HG02981 (cell line): ENCODE results near the gene MRPS12.

Experiments
- ATAC-seq: cut with Tn5 transposase; IDR thresholded peaks from one replicate; pipeline ENCODE4 v1.9.1; 2021; ENCODE audit warnings: mild to moderate bottlenecking, moderate library complexity; ENCODE audit not compliant: unreplicated experiment

MRPS12 gene

DNA sequence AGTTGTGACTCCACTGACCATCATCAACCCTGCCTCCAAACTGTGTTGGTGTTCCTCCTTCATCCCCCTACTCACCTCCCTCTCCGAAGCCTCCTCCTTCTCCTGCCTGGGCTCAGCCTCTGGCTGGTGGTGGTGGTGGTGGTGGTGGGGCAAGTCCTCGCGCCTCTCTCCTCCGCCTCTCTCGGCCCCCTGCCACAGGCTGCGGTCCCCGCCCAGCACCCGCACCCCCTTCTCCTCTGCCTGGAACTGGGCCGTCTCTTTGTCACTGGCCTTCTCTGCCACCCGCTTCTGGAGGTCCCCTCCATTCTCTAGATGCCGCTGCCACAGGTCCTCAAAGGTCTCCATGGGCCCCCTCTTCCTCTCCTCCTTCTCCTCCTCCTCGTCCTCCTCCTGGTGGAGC lies 20.3 kb upstream of the MRPS12 start:
- no peak for ATAC-seq

- ATAC-seq: no peak
These were observed 19.2 kb upstream of the MRPS12 start for GRCh38 chr19:38911388-38912001.

- ATAC-seq: no peak
These were observed 17.9 kb upstream of the MRPS12 start for GRCh38 chr19:38912600-38913514.

- ATAC-seq: no peak
These were observed 16.8 kb upstream of the MRPS12 start for GRCh38 chr19:38913958-38914357.

GRCh38 chr19:38915329-38916321 lies 15.1 kb upstream of the MRPS12 start:
- ATAC-seq: no peak

DNA sequence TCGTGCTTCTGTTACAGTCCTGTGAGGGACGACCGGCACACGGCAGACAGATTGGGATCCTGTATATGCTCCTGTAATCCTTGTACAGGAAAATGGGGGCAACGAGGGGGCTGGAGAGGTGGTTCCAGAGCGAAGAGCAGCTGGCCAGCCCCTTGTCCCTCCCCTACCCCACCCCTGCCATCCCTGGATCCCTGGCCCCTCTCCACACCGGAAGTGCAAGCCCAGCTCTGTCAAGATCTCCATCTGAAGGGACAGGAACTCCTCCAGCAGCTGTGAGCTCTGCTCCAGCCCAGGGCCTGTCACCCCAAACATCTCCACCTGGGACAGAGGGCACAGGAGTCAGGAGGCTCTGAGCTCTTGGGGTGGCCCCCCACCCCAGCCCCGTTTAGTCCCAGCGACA lies 13.2 kb upstream of the MRPS12 start:
- ATAC-seq: no peak

- ATAC-seq: no peak
These were observed 12.7 kb upstream of the MRPS12 start for GRCh38 chr19:38917921-38918491.

DNA sequence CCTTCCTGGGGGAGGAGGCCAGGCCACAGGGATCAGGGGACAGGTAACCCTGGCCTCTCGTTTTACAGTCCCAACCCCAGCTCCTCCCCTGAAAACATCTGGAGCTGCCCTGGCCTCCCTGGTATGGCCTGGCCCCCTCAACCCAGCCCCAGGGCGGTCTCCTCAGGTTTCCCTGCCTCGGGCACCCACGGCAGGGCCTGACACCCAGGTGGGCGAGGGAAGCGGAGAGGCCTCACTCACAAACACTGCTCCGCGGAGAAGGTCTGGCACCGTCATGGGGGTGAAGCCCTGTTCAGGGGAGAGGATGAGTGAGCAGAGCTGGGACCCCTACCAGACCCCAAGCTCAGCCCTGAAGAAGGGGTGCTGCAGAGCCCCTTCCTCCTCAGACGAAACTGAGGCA lies 12.2 kb upstream of the MRPS12 start:
- no peak for ATAC-seq

GRCh38 chr19:38919837-38920601 lies 10.7 kb upstream of the MRPS12 start:
- no peak for ATAC-seq

DNA sequence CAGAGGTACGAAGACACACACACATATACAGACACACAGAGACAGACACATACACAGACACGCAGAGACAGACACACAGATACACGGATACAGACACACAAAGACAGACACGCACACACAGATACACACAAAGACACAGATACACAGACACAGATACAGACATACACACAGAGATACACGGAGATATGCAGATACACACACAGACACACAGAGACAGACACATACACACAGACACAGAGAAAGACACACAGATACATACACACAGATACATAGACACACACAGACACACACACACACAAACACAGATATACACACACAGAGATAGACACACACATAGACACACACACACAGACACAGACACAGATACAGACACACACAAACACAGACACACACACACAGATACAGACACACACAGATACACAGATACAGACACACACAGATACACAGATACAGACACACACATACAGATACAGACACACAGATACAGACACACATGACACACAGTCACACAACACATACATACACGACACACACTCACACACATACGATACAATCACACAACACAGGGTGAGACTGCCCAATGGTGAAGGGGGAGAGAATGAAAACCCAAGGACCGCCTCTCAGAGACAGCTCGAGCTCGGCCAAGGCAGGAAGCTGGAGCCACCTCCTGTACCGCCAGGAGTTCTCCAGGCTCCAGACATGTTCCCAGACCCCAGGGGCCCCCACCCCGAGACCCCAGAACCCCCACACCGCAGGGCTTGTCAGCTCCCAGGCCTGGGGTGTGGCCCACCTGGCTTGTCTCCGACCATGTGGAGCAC lies 9.9 kb upstream of the MRPS12 start:
- ATAC-seq: no peak

DNA sequence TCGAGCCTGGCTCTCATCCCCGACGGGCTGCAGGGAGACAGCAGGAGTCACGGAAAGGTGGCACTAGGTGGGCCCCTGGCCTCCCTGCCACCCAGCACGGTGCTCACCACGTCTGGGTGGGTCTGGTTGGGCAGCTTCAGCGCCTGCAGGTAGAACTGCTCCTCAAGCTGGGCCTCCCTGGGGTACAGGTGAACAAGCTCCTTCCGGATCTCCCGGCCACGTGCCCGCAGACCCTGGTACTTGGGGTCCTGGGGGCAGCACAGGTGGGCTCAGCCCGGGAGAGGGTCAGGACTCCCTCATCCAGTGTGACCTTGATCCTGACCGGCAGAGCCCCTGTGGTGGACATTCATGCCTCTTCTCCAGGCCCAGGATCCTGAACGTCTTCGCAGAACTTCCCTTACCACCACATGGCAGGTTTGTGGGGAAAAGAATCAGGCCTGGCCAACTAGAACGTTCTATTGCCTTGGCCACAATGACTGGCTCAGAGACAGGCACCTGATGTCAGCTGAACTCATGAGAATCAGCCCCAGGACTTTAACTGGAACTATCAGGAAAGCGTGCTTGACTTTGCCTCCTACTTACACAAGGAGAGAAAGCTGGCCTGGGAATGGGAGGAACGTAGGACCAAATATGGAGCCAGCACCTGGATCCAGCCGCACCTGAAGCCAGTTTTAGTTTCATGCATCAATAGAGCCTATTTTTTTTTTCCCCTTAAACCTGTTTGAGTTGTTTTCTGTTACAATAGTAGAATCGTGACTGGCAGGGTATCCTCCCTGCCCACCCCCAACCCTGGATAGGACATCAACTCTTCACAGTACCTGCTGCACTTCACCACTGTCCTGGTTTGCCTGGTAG lies 9.1 kb upstream of the MRPS12 start:
- ATAC-seq: no peak

DNA sequence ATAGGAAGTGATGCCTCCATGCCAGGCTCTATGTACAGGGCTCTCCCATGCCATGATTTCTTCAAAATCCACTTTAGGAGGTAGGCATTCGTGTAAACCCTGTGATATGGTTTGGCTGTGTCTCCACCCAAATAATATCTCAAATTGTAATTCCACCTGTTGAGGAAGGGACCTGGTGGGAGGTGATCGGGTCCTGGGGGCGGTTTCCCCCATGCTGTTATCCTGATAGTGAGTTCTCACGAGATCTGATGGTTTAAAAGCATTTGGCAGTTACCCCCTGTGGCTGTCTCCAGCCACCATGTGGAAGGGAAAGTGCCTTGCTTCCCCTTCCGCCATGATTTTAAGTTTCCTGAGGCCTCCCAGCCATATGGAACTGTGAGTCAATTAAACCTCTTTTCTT lies 8.3 kb upstream of the MRPS12 start:
- ATAC-seq: no peak

DNA sequence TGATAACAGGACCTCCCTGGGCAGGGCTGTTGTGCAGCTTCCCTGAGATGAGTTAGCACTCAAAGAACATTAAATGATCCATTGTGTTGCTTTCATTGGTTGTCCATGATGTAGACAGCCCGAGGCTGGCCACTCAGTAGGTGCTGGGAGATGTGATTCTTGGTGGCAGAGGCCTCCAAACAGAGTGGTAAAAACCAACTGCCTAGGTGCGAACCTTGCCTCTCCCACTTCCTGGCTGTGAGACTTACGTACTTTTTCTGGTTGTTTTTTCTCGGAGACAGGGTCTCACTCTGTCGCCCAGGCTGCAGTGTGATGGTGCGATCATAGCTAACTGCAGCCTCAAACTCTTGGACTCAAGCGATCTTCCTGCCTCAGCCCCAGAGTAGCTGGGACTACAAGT lies 6.4 kb upstream of the MRPS12 start:
- ATAC-seq: no peak

DNA sequence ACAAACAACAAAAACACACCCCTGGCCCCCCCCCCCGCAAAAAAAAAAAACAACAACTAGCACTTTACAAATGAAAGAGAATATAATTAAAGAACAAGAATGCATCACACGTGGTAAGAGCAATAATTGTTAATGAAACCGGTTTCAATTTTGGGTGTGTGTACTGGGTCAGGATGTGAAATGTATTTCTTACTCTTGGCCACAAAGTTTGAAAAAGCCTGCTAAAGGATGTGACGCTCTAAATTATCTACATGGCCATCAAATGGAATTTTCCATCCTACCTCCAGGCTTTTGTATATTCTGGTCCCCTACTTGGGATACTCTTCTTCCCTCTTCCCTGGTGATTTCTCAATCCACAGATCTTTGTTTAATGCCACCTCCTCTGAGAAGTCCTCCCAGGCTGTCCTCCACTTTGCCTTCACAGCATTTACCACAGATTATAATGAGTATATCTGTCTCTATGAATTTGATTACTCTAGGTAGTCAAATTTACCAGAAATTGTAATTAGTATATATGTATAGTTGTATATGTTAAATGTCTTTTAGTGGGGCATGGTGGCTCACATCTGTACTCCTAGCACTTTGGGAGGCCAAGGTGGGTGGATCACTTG lies 2.2 kb upstream of the MRPS12 start:
- ATAC-seq: no peak

GRCh38 chr19:38929929-38930775 lies 592 bp upstream of the MRPS12 start, which contains the start of gene SARS2:
TSS of gene SARS2 (minus strand) at chr19:38930763. CDS start at chr19:38930736, 27 bp downstream.
- peak; percentile 62 for ATAC-seq

- ATAC-seq: no peak
These were observed 713 bp downstream of the MRPS12 start for GRCh38 chr19:38931521-38931793.
